HepG2 (cell line): ENCODE measurements around the gene TMEM174. TPM values are rescaled to one million over a fixed set of nuclear protein-coding genes. Genes with fewer than 3 reads are reported as not detected.

ENCODE experiments used
- ATF4 ChIP-seq, 2 experiments: fragments of 450-650 bp in 1 of 2; sonication (generic) in 1 of 2; formaldehyde crosslinking; IDR thresholded peaks; 2 replicates each; pipeline versions ENCODE4 v1.5.0 to v1.8.0; 2020 to 2022; ENCODE audit warnings: mild to moderate bottlenecking in 1 of 2, missing genetic modification reagents in 1 of 2
- ELF1 ChIP-seq: sonication (generic); formaldehyde crosslinking; IDR thresholded peaks from 2 replicates; pipeline ENCODE4 v1.4.0; 2020; ENCODE audit warnings: missing genetic modification reagents
- NR2F1 ChIP-seq, 2 experiments: fragments of 450-650 bp in 1 of 2; formaldehyde crosslinking in 1 of 2; IDR thresholded peaks; 2 replicates each; pipeline versions ENCODE4 v1.5.0 to v1.6.1; 2016 to 2020; ENCODE audit warnings: mild to moderate bottlenecking in 1 of 2, missing compliant biosample characterization in 1 of 2, missing genetic modification reagents in 1 of 2, moderate library complexity in 1 of 2
- TEAD3 ChIP-seq: optimal IDR thresholded peaks from 2 replicates; pipeline ENCODE3; 2016; ENCODE audit warnings: borderline replicate concordance
- ZNF142 ChIP-seq: sonication (generic); formaldehyde crosslinking; IDR thresholded peaks from 2 replicates; pipeline ENCODE4 v1.4.0; 2020; ENCODE audit warnings: missing genetic modification reagents
- ZNF362 ChIP-seq: sonication (generic); formaldehyde crosslinking; IDR thresholded peaks from 2 replicates; pipeline ENCODE4 v1.4.0; 2020; ENCODE audit warnings: missing genetic modification reagents, mild to moderate bottlenecking, borderline replicate concordance
- ZNF432 ChIP-seq: sonication (generic); formaldehyde crosslinking; IDR thresholded peaks from 2 replicates; pipeline ENCODE4 v1.5.0; 2020; ENCODE audit warnings: missing genetic modification reagents, mild to moderate bottlenecking, borderline replicate concordance
- ZNF781 ChIP-seq: sonication (generic); formaldehyde crosslinking; IDR thresholded peaks from 2 replicates; pipeline ENCODE4 v1.5.1; 2020; ENCODE audit warnings: borderline replicate concordance, mild to moderate bottlenecking, missing genetic modification reagents; ENCODE audit errors: not compliant biosample characterization
- ZNF891 ChIP-seq: sonication (generic); formaldehyde crosslinking; IDR thresholded peaks from 2 replicates; pipeline ENCODE4 v1.5.0; 2020; ENCODE audit warnings: mild to moderate bottlenecking, missing genetic modification reagents
- polyA plus RNA-seq, 8 experiments: library from polyadenylated mRNA; depleted of rRNA in 3 of 8; stranded (reverse) in 7 of 8; unstranded in 1 of 8; fragments of >200 nt; fragmentation: Illumina TruSeq in 4 of 8; extraction: Trizol in 4 of 8; gene quantifications; 2 replicates each; pipeline versions ENCODE4 v1.2.1 to v1.2.3, GENCODE V29; 2011 to 2016; ENCODE audit warnings: low read depth in 4 of 8, missing spikeins in 1 of 8, mixed read lengths in 1 of 8; ENCODE audit not compliant: insufficient read depth in 1 of 8
- total RNA-seq, 5 experiments: library from RNA; depleted of rRNA; stranded (reverse); fragments of >200 nt; fragmentation: Illumina TruSeq; extraction: Trizol; gene quantifications; 2 replicates each; pipeline ENCODE4 v1.2.3, GENCODE V29; 2016; ENCODE audit warnings: low read depth in 1 of 5

TMEM174 gene
- total and polyA plus RNA-seq, 2 of the 13 experiments (the other 11 are each of a cell fraction or from before 2014, with no cell fraction given): not detected

- TF ChIP-seq ZNF781 (no peak), ZNF432 (CRISPR knock-in tag) (no peak), ZNF891 (no peak), ZNF142 (no peak), NR2F1 (CRISPR knock-in tag; IDR thresholded peaks at IDR 0.05) (no peak), ATF4 (CRISPR knock-in tag; IDR thresholded peaks at IDR 0.05) (no peak), TEAD3 (CRISPR knock-in tag) (no peak), ZNF362 (no peak), ELF1 (CRISPR knock-in tag) (no peak)
These were observed 1.3 kb downstream of the TMEM174 start (continued) for GRCh38 chr5:73174100-73174815.
